ENCODE data around the gene FIS1.
"Not testable (repeated sequence)": the region's sequence is repeated elsewhere in the genome, so short reads cannot be mapped to it uniquely, and the experiment has no call there.

Gene FIS1

GRCh38 chr7:101244375-101245146, at the start of gene FIS1:
TSS of gene FIS1 (minus strand) at chr7:101245081. CDS start at chr7:101245004, 77 bp downstream.
- DNase-seq (ENCODE audit: low read depth), result peak; percentile 94

- no peak for DNase-seq (ENCODE audit: low read depth)
Measured at GRCh38 chr7:101294039-101294831, 49.4 kb upstream of the FIS1 start.

DNA sequence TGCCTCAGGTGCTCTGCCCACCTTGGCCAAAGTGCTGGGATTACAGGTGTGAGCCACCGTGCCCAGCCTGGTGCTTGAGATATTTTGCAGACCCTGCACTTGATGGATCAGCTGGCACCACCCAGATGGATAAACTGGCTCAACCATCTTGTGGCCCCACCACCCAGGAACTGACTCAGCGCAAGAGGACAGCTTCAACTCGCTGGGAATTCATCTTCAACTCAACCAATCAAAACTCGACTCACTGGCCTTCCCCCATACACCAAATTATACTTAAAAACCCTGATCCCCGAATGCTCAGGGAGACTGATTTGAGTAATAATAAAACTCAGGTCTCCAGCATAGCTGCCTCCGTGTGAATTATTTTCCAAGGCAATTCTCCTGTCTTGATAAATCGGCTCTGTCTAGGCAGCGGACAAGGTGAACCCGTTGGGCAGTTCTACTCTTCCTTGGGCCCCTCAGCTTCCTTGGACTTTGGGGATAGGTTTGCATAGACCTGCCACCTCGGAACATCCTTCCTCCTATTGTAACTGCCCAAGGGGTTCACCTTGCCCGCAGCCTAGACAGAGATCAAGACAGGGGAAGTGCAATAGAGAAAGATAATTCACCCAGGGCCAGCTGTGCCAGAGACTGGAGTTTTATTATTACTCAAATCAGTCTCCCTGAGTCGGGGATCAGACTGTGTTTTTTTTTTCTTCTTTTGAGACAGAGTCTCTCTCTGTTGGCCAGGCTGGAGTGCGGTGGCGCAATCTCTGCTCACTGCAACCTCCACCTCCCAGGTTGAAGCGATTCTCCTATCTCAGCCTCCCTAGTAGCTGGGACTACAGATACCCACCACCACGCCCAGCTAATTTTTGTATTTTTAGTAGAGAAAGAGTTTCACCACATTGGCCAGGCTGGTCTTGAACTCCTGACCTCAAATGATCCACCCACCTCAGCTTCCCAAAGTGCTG, 48.5 kb upstream of the FIS1 start:
- not testable (repeated sequence) for DNase-seq (ENCODE audit: low read depth)

- not testable (repeated sequence) for DNase-seq (ENCODE audit: low read depth)
Measured at GRCh38 chr7:101292566-101292965, 47.7 kb upstream of the FIS1 start.

DNA sequence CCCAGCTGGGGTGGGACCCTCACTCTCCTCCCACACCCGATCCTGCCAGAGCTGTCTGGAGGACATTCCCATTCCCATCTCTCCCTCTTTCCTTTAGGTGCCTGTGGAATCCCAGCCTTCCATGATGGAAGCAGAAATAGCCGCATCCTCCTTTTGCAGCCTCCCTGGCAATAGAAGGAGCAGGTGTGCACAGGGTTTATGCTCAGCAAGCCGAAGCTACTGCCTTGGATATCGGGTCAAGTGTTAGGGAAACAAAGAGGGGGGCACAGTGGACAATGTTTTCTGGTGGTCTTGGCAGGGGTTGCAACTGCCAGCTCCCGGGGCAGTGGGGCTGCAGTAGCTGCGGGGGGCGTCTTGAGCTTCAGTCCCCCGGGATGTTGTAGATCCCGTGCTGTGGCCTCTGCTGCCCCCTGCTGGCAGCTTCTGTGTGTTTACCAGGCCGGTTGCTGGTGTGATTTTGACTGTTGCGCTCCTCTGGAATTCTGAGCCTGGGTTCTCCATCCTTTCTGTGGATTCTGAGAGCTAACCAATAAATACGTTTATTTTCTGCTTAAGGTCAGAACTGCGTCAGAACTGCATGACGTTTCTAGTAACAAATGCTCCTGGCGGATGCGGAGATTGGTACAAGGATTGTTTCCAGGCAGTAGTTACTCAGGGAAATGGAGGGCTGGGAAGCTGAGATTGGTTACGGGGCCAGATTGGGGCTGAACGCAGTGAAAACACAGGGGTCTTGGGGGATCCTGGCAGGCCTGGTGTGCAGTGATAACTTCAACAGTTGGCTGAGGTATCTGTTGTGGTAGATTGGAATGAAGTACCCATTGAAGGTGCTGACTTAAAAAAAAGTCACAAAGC, 45.5 kb upstream of the FIS1 start:
- peak; percentile 52 for DNase-seq (ENCODE audit: low read depth)

DNA sequence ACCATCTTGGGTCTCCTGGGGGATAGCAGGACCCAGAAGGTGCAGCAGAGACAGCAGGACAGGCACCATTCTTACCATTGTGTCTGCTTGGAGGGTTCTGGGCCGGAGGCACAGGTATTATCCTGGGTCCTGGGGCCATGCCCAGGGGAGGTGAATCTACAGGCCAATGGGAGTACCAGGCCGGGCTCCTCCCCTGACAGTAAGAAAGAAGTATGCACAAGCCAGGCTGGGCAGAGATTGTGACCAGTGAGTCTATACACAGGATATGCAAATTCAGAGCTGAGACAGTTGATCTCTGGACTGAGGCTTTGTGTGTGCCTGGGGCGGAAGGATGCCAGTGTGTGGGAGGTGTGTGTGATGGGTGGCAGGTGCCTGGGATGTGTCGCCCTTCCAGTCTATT, 44.8 kb upstream of the FIS1 start:
- not testable (repeated sequence) for DNase-seq (ENCODE audit: low read depth)

DNA sequence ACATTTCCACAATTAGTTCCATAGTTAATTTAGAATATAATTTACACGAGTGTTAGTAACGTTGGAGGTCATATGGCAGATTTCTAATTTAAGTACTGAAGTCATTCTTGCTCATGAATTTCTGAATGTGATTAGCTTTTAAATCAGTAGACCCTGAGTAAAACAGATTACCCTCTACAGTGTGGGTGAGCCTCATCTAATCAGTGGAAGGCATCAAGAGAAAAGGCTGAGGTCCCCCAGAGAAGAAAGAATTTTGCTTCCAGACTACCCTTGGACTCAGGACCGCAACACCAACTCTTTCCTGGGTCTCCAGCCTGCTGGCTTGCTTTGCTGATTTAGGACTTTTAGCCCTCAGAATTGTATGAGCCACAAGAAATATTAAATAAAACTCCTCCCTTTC, 43.6 kb upstream of the FIS1 start:
- no peak for DNase-seq (ENCODE audit: low read depth)

- no peak for DNase-seq (ENCODE audit: low read depth)
Measured at GRCh38 chr7:101287032-101287431, 42.2 kb upstream of the FIS1 start.

- not testable (repeated sequence) for DNase-seq (ENCODE audit: low read depth)
Measured at GRCh38 chr7:101285880-101286279, 41.0 kb upstream of the FIS1 start.

GRCh38 chr7:101285171-101285570, 40.3 kb upstream of the FIS1 start:
- no peak for DNase-seq (ENCODE audit: low read depth)

DNA sequence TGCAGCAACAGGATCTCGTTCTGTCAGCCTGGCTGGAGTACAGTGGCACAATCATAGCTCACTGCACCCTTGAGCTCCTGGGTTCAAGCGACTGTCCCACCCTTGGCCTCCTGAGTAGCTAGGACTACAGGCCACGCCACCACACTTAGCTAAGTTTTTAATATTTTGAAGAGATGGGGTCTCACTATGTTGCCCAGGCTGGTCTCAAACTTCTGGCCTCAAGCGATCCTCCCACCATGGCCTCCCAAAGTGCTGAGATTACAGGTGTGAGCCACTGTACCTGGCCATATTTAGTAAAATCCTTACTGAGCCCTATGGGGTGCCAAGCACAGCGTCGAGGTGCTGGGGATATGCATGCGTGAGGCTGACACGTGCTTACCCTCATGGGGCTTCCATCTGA, 36.0 kb upstream of the FIS1 start:
- DNase-seq (ENCODE audit: low read depth), result not testable (repeated sequence)

- no peak for DNase-seq (ENCODE audit: low read depth)
Measured at GRCh38 chr7:101278461-101279292, 33.8 kb upstream of the FIS1 start.

DNA sequence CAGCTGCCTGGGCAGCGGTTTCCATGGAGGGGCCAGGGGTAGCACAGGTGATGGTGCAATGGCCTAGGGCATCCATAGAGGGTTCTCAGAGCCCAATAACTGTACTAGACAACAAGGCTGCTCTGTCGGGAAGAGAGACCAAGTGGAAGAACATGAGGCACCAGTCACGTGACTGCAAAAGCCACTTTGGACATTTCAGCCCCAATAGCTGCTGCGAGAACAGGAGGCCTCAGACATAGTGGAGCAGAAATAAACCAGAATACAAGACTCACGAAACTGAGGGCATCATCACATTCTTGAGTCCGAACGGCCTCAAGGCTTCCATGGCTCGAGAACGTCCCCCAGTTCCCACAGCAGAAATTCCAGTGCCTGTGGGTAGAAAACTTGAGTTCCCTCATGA, 32.3 kb upstream of the FIS1 start:
- DNase-seq (ENCODE audit: low read depth), result no peak

- no peak for DNase-seq (ENCODE audit: low read depth)
Measured at GRCh38 chr7:101273206-101273605, 28.3 kb upstream of the FIS1 start.

DNA sequence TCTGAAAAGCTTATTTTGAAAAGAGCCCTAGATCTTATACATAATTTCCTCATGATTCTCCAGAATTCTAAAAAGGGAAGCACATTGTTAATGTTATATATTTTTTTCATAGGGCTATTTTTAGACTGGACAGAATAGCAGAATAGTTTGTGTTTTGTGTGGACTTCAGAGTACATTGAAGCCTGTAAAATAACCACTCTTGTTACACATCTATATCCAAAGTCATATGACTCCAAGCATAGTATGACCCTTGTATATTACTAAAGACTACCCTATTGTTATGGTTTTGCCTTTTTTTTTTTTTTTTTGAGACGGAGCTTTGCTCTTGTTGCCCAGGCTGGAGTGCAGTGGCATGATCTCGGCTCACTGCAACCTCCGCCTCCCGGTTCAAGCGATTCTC, 26.1 kb upstream of the FIS1 start:
- no peak for DNase-seq (ENCODE audit: low read depth)

DNA sequence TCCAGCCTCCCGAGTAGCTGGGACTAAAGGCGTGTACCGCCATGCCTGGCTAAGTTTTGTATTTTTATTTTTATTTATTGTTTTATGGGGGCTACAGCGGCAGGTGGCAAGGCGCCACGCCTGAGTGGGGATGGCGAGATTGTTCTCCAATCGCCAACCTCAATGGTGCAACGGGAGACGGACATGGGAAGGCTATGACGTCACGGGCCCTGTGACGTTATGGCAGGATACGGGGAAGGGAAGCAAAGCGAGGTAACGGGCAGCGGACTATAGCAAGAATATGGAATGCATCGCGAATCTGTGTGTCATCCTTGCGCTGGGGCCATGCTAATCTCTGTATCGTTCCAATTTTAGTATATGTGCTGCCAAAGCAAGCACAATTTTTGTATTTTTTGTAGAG, 24.8 kb upstream of the FIS1 start:
- no peak for DNase-seq (ENCODE audit: low read depth)

GRCh38 chr7:101265622-101266516, 21.0 kb upstream of the FIS1 start:
- DNase-seq (ENCODE audit: low read depth), result no peak

DNA sequence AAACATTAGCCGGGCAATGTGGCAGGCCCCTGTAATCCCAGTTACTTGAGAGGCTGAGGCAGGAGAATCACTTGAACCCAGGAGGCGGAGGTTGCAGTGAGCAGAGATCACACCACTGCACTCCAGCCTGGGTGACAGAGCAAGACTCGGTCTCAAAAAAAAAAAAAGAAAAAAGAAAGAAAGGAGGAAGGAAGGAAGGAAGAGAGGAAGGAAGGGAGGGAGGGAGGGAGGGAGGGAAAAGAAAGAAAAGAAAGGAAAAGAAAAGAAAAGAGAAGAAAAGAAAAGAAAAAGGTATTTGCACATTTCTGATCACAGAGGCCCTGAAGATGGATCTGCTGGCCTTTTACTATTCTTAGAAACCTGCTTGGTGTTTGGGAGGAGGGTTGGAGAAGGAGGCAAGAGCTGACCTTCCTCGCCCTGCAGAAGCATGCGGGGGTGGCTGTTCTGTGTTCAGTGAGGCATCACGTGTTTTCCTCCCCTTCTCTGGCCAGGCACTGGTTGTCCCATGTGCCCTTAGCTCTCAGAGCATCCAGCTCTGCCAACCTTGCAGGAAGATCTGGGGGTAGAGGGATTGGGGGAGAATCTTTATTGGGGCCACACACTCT, 19.3 kb upstream of the FIS1 start:
- not testable (repeated sequence) for DNase-seq (ENCODE audit: low read depth)

- no peak for DNase-seq (ENCODE audit: low read depth)
Measured at GRCh38 chr7:101258243-101258731, 13.4 kb upstream of the FIS1 start.
